ENCODE data around the gene BANF1. TPM values are rescaled to one million over a fixed set of nuclear protein-coding genes. Genes with fewer than 3 reads are reported as not detected.

Gene BANF1
- total RNA-seq, 4 donors from 2014 or later, result 8.7 to 136 (median 76.6) TPM

GRCh38 chr11:66042996-66043906, 40.9 kb downstream of the BANF1 start:
- no peaks in the 10 kb centered on the region for H3K4me1 ChIP-seq
- no peaks in the 10 kb centered on the region for H3K27me3 ChIP-seq
- no peak for TF ChIP-seq CTCF (IDR thresholded peaks at IDR 0.05)
- TF ChIP-seq POLR2A (IDR thresholded peaks at IDR 0.05), result no peak
- H3K36me3 ChIP-seq, result no peaks in the 10 kb centered on the region
- no peaks in the 10 kb centered on the region for H3K9me3 ChIP-seq
- intact Hi-C loops (cut with DNase I; ENCODE audit: low total_unique reads), result no loop called here
- H3K27ac ChIP-seq, result no peak overlapping the region
- DNase-seq, result no peak
- no peak overlapping the region for H3K4me3 ChIP-seq

GRCh38 chr11:66044757-66045156, 42.5 kb downstream of the BANF1 start:
- no peak overlapping the region for H3K4me3 ChIP-seq
- TF ChIP-seq CTCF (IDR thresholded peaks at IDR 0.05), result no peak
- TF ChIP-seq POLR2A (IDR thresholded peaks at IDR 0.05), result no peak
- no peaks in the 10 kb centered on the region for H3K27me3 ChIP-seq
- H3K9me3 ChIP-seq, result no peaks in the 10 kb centered on the region
- no peak for DNase-seq
- intact Hi-C loops (cut with DNase I; ENCODE audit: low total_unique reads), result no loop called here
- no peaks in the 10 kb centered on the region for H3K36me3 ChIP-seq
- no peak overlapping the region for H3K27ac ChIP-seq
- H3K4me1 ChIP-seq, result no peaks in the 10 kb centered on the region

- Histone ChIP-seq H3K9me3 (no peaks in the 10 kb centered on the region), H3K4me3 (no peak overlapping the region), H3K36me3 (no peaks in the 10 kb centered on the region), H3K4me1 (no peaks in the 10 kb centered on the region), H3K27ac (no peak overlapping the region), H3K27me3 (no peaks in the 10 kb centered on the region)
- intact Hi-C loops (cut with DNase I; ENCODE audit: low total_unique reads), result no loop called here
- peak; percentile 64 to 67 for DNase-seq
- TF ChIP-seq POLR2A (IDR thresholded peaks at IDR 0.05) (no peak), CTCF (IDR thresholded peaks at IDR 0.05) (peak; percentile 74 to 86 (median 79))
Observed at GRCh38 chr11:66045177-66045639, 42.9 kb downstream of the BANF1 start.

GRCh38 chr11:66046901-66047300, 44.6 kb downstream of the BANF1 start:
- no peaks in the 10 kb centered on the region for H3K27me3 ChIP-seq
- H3K36me3 ChIP-seq, result no peaks in the 10 kb centered on the region
- TF ChIP-seq POLR2A (IDR thresholded peaks at IDR 0.05), result no peak
- TF ChIP-seq CTCF (IDR thresholded peaks at IDR 0.05), result no peak
- DNase-seq, result no peak
- no peak overlapping the region for H3K4me3 ChIP-seq
- H3K4me1 ChIP-seq, result peaks cover 0 to 4% of the 10 kb centered on the region in 2 donors
- H3K27ac ChIP-seq, result no peak overlapping the region
- intact Hi-C loops (cut with DNase I; ENCODE audit: low total_unique reads), result no loop called here
- no peaks in the 10 kb centered on the region for H3K9me3 ChIP-seq

Measured in uterus (tissue), 4 donors.